HG02973 (cell line): Measurements from ENCODE around the gene TFRC.
"Not testable (repeated sequence)": the region's sequence is repeated elsewhere in the genome, so short reads cannot be mapped to it uniquely, and the experiment has no call there.

Experiments
- ATAC-seq: cut with Tn5 transposase; IDR thresholded peaks from one replicate; pipeline ENCODE4 v1.9.1; 2021; ENCODE audit warnings: moderate library complexity; ENCODE audit not compliant: unreplicated experiment

Gene TFRC

GRCh38 chr3:196049653-196050052 is 32.2 kb downstream of the TFRC start:
- ATAC-seq, result no peak

DNA sequence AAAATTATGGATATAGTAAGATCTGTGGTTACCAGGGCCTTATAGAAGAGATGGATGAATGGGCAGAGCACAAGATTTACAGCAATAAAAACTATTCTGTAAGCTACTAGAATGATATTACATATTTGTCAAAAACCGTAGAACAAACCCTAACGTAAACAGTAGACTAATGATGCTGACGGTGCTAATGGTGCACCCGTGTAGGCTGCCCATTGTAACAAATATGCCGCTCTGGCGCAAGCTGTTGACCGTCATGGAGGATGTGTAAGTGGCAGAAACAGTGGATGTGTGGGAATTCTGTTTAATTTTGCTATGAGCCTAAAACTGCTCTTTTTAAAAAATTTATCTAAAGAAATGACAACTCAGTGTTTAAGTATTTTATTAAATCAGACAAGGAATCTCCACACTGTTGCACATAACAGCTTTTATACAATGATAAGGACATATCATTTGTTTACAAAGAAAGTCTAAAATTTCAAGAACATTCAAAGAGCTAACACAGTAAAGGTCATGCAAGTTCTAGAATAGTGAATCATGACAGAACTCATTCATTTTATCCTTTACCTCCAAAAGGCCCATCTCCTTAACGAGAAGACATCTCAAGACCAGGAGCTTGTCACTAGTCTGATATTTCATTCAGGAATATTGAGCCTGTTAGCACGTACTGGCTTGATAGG is 32.8 kb downstream of the TFRC start:
- ATAC-seq, result no peak

DNA sequence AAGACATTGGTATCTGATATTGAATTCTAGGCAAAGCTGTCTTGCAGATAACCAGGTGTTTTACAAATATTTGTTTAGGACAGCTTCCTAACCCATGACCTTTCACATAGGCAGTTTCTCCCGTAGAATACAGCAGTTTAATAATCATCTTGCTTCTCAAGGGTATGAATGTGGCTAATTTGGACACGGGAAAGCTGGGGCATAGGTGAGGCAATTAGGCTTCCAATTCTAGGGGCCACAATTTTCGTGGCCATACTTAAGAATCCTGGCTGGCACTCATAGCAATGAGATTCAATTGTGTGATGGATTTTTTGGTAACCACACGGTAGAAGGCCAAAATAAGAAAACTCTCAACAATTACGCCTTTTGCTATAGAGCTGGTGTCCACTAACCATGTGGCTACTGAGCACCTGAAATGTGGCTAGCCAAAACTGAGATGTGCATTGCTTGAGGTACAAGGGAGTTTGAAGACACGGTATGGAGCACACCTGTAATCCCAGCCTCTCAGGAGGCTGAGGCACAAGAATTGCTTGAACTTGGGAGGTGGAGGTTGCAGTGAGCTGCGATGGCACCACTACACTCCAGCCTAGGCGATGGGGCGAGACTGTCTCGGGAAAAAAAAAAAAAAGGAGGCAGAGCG is 34.4 kb downstream of the TFRC start:
- no peak for ATAC-seq

GRCh38 chr3:196044513-196044912 is 37.4 kb downstream of the TFRC start:
- ATAC-seq, result no peak

GRCh38 chr3:196042673-196043072 is 39.2 kb downstream of the TFRC start:
- no peak for ATAC-seq

- ATAC-seq, result no peak
Observed at GRCh38 chr3:196039359-196039758, 42.5 kb downstream of the TFRC start.

GRCh38 chr3:196026059-196026458 is 55.8 kb downstream of the TFRC start:
- ATAC-seq, result not testable (repeated sequence)

DNA sequence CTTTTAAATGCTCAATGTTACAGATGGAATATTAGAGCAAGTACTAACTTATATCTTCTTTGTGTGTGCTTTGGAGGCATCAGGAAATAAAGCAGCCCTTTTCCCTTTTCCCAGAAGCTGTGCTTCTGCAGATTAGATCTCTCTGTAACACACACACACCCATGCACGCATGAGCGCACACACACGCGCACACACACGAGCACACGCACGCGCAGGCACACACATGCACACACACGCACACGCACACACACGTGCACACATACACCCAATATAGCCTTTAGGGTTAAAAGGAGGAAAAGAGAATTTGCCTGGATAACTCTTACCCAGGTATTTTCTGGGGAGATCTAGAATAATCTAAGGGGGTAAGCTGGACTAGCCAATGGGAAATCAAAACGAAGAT is 56.9 kb downstream of the TFRC start:
- ATAC-seq, result no peak

- no peak for ATAC-seq
Observed at GRCh38 chr3:196023947-196024346, 57.9 kb downstream of the TFRC start.

DNA sequence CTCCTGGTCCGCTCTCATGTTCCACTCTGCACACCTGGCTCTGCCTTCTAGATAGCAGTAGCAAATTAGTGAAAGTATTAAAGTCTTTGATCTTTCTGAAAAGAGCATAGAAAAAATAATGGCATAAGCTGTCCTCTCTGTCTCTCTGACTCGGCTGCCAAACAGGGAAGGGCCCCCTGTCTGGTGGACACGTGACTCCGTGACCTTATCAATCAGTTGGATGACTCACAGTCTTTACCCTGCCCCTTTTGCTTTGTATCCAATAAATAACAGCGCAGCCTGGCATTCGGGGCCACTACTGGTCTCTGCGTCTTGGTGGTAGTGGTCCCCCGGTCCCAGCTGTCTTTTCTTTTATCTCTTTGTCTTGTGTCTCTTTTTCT is 59.4 kb downstream of the TFRC start:
- ATAC-seq, result not testable (repeated sequence)

GRCh38 chr3:196020373-196020772 is 61.5 kb downstream of the TFRC start:
- no peak for ATAC-seq

DNA sequence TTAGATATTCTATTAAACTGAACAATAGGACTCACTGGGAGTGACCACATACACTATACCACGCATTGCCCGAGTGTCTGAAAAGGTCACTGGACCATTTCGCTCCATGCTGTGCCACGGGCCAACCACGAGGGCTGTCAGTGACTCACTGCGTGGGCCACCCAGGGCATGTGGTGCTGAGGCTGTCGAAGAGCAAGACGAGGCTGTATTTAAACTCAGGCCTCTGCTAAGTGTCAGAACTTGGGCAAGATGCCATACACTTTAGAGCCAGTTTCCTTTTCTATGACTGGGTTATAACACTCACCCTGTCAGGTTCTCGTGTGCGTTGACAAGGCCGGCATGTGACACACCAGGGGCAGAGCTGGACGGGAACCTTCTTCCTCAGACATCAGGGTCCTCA is 62.3 kb downstream of the TFRC start:
- not testable (repeated sequence) for ATAC-seq

- ATAC-seq, result not testable (repeated sequence)
Observed at GRCh38 chr3:196018159-196018558, 63.7 kb downstream of the TFRC start.

GRCh38 chr3:196016485-196016884 is 65.4 kb downstream of the TFRC start:
- no peak for ATAC-seq

GRCh38 chr3:196016059-196016458 is 65.8 kb downstream of the TFRC start:
- no peak for ATAC-seq

DNA sequence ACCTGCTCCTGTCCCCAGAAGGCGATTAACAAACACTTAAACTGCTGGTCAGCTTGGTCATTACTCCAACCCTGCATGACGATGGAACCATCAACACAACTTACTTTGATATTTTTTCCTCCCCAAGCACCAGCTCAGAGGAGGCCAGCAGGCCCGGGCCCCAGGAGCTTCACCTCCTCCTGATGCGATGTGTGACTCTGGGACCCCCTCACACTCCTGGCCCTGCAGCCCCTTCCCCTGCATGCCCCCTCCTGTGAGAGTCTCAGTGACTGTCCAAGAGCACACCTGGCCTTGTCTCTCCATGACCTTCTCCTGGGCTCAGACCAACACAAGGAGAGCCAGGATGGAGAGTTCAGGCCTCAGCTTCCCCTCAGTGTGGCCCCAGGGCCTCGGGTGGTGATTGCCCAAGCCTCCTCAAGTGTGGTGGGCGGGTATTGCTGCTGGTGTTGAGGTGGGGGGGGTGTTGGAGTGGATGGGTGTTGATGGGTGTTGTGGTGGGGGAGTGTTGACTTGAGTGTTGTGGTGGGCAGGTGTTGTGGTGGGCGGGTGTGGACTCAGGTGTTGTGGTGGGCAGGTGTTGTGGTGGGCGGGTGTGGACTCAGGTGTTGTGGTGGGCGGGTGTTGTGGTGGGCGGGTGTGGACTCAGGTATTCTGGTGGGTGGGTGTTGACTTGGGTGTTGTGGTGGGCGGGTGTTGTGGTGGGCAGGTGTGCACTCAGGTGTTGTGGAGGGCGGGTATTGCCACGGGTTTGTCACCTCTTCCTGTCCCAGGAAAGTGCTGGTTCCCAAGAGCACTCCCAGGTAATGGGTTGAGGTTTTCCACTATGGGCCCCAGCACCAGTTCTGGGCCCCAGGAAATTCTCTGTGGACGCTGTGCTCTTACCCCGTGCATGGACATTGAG is 68.1 kb downstream of the TFRC start:
- ATAC-seq, result no peak

- no peak for ATAC-seq
Observed at GRCh38 chr3:196012941-196013476, 68.9 kb downstream of the TFRC start.

- ATAC-seq, result no peak
Observed at GRCh38 chr3:196012481-196012880, 69.4 kb downstream of the TFRC start.

DNA sequence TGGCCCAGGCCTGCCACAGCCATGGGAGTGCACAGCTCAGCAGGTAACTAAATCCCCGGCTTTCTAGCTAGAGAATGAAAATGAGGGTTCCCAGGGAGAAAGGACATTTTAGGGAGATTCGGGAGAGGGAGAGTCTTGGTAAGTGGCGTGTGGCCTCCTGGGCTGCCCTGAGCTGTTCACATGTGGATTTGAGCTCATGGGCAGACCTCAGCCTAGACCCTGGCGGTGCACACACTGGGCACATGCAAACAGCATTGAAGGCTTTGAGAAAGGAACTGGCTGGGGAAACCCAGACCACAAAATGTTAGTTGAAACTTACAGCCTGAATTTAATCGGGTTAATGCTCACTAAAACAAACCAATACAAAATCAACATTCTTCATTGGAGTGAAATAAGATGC is 72.4 kb downstream of the TFRC start:
- no peak for ATAC-seq

- no peak for ATAC-seq
Observed at GRCh38 chr3:196008929-196009328, 73.0 kb downstream of the TFRC start.

DNA sequence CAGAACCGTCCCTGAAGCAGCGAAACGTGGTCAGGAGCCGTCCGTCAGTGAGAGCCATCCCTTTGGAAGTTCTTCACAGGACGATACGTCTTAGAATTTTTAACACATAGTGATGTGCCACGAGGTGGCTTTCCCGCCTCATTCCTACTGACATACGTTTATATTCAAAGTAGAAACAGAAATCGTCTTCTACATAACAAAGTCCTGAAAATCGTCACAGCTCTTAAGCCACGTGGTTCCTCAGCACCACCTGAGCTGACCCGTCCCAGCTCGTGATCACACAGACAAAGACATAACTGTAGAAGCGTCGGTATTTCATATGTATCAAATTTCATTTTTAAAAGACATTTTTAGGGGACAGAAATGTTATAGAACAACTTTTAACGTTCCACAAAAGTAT is 73.5 kb downstream of the TFRC start:
- ATAC-seq, result no peak
